ENCODE results near the gene MYO5B.

DNA sequence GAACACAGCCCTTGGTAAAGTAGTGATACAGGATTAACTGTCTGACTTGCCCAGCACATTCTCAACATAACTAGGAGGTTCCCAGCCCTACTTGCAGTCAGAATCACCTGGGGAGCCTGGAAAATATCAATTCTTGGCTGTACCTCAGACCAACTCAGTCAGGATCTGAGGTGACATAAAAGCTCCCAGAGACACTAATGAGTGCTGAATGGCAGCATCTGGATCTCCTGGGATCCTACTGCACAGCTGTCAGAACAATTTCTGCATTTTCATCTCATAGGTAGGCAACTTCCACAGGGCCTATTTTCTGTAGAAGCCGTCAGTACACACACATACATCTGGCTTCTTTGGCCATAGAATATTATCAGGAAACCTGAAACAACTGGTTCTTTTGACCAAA, 138.8 kb downstream of the MYO5B start:
- TF ChIP-seq, protein P1, sequence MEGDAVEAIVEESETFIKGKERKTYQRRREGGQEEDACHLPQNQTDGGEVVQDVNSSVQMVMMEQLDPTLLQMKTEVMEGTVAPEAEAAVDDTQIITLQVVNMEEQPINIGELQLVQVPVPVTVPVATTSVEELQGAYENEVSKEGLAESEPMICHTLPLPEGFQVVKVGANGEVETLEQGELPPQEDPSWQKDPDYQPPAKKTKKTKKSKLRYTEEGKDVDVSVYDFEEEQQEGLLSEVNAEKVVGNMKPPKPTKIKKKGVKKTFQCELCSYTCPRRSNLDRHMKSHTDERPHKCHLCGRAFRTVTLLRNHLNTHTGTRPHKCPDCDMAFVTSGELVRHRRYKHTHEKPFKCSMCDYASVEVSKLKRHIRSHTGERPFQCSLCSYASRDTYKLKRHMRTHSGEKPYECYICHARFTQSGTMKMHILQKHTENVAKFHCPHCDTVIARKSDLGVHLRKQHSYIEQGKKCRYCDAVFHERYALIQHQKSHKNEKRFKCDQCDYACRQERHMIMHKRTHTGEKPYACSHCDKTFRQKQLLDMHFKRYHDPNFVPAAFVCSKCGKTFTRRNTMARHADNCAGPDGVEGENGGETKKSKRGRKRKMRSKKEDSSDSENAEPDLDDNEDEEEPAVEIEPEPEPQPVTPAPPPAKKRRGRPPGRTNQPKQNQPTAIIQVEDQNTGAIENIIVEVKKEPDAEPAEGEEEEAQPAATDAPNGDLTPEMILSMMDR (optimal IDR thresholded peaks at IDR 0.05 in 1 of 3, IDR thresholded peaks at IDR 0.05 in 1 of 3, conservative IDR thresholded peaks at IDR 0.05 in 1 of 3; ENCODE audit: extremely low read depth in 1 of 3, insufficient read depth in 2 of 3, low read length in 3 of 3): no peak
- no peak for TF ChIP-seq EZH2 (IDR thresholded peaks at IDR 0.05; ENCODE audit: low read length)

Measured in keratinocyte (primary cell).